Activated B cell treated with CpG ODN at 0.5 μM for 24 hours (primary cell): ENCODE data around the gene CLNS1A. TPM values are rescaled to one million over a fixed set of nuclear protein-coding genes. Genes with fewer than 3 reads are reported as not detected.

Experiments used
- ATAC-seq: fragments of 200-7000 bp; cut with Tn5 transposase; one replicate; pipeline ENCODE4 v1.10.0; 2021; ENCODE audit warnings: low read depth, mild to moderate bottlenecking, moderate library complexity
- CTCF ChIA-PET: fragments of 350-600 bp; sonication (Branson Sonifier 250); formaldehyde crosslinking; loops from one replicate; lab custom pipeline; 2021; ENCODE audit warnings: antibody characterized with exemption; lab: Charles Lee
- POLR2A ChIA-PET: fragments of 350-600 bp; sonication (Branson Sonifier 250); formaldehyde crosslinking; loops from one replicate; lab custom pipeline; 2021; ENCODE audit warnings: antibody characterized with exemption; lab: Charles Lee
- DNase-seq: peaks from one replicate; pipeline ENCODE4 v3.0.0; 2022
- H3K27ac Mint-ChIP-seq: one replicate; pipeline ENCODE4 v1.8.0; 2020; ENCODE audit warnings: mixed read lengths
- H3K27me3 Mint-ChIP-seq: one replicate; pipeline ENCODE4 v1.8.0; 2021; ENCODE audit warnings: mixed read lengths
- H3K36me3 Mint-ChIP-seq: one replicate; pipeline ENCODE4 v1.8.0; 2021; ENCODE audit warnings: low read depth, mixed read lengths
- H3K4me1 Mint-ChIP-seq: one replicate; pipeline ENCODE4 v1.8.0; 2021; ENCODE audit warnings: mixed read lengths
- H3K4me3 Mint-ChIP-seq: one replicate; pipeline ENCODE4 v1.8.0; 2020; ENCODE audit warnings: mild to moderate bottlenecking, mixed read lengths
- H3K9me3 Mint-ChIP-seq: one replicate; pipeline ENCODE4 v1.8.0; 2020; ENCODE audit warnings: mixed read lengths
- CTCF ChIP-seq: fragments of 200-600 bp; IDR thresholded peaks from one replicate; pipeline ENCODE4 v1.8.0; 2022; ENCODE audit warnings: antibody characterized with exemption, mild to moderate bottlenecking
- intact Hi-C: fragments of 100-400 bp; cut with micrococcal nuclease; formaldehyde crosslinking; loops from one replicate; pipeline ENCODE4 v1.15.1; 2024
- total RNA-seq: library from RNA; stranded (reverse); gene quantifications from 2 replicates; pipeline ENCODE4 v1.2.3, GENCODE V29; 2022

Gene CLNS1A
- total RNA-seq, 1 donor from 2014 or later: 112 TPM

- Mint-ChIP-seq H3K4me1 (no peaks in the 10 kb centered on the region), H3K4me3 (no peak overlapping the region), H3K36me3 (peaks cover 10% of the 10 kb centered on the region), H3K27ac (no peak overlapping the region), H3K27me3 (no peaks in the 10 kb centered on the region), H3K9me3 (no peaks in the 10 kb centered on the region)
- ATAC-seq: no peak
- TF ChIP-seq CTCF: no peak
- intact Hi-C loops: no loop called here
- DNase-seq: no peak
- ChIA-PET POLR2A (no interaction called here), CTCF (interaction anchor here (0.5 to 1.1 kb wide), 2 partner anchors 9 to 16 kb away, joined by 4 read pairs; no protein-coding TSS in a partner anchor)
Observed at GRCh38 chr11:77602381-77603088, 35.1 kb downstream of the CLNS1A start.

GRCh38 chr11:77598195-77598594 is 39.4 kb downstream of the CLNS1A start:
- Mint-ChIP-seq H3K4me3 (no peak overlapping the region), H3K36me3 (peaks cover 3% of the 10 kb centered on the region), H3K27ac (no peak overlapping the region), H3K9me3 (no peaks in the 10 kb centered on the region), H3K27me3 (no peaks in the 10 kb centered on the region), H3K4me1 (no peaks in the 10 kb centered on the region)
- ATAC-seq: no peak
- intact Hi-C loops: no loop called here
- TF ChIP-seq CTCF: no peak
- no peak for DNase-seq
- POLR2A ChIA-PET: no interaction called here
- CTCF ChIA-PET: no interaction called here

- Mint-ChIP-seq H3K27me3 (no peaks in the 10 kb centered on the region), H3K4me1 (no peaks in the 10 kb centered on the region), H3K9me3 (no peaks in the 10 kb centered on the region), H3K4me3 (no peak overlapping the region), H3K27ac (no peak overlapping the region), H3K36me3 (peaks cover 3% of the 10 kb centered on the region)
- ATAC-seq (no peak), DNase-seq (no peak)
- TF ChIP-seq CTCF: no peak
- ChIA-PET CTCF (no interaction called here), POLR2A (no interaction called here)
- intact Hi-C loops: no loop called here
Observed at GRCh38 chr11:77596626-77597025, 41.0 kb downstream of the CLNS1A start.

- Mint-ChIP-seq H3K27me3 (no peaks in the 10 kb centered on the region), H3K4me1 (peaks cover 12% of the 10 kb centered on the region), H3K9me3 (no peaks in the 10 kb centered on the region), H3K36me3 (peaks cover 2% of the 10 kb centered on the region), H3K4me3 (no peak overlapping the region), H3K27ac (no peak overlapping the region)
- TF ChIP-seq CTCF: no peak
- ATAC-seq (no peak), DNase-seq (no peak)
- intact Hi-C loops: no loop called here
- ChIA-PET CTCF (no interaction called here), POLR2A (no interaction called here)
Observed at GRCh38 chr11:77593883-77594282, 43.7 kb downstream of the CLNS1A start.

GRCh38 chr11:77592727-77593126 is 44.9 kb downstream of the CLNS1A start:
- Mint-ChIP-seq H3K27ac (no peak overlapping the region), H3K27me3 (peaks cover 2% of the 10 kb centered on the region), H3K36me3 (peaks cover 2% of the 10 kb centered on the region), H3K9me3 (no peaks in the 10 kb centered on the region), H3K4me1 (peaks cover 15% of the 10 kb centered on the region), H3K4me3 (no peak overlapping the region)
- POLR2A ChIA-PET: no interaction called here
- intact Hi-C loops: no loop called here
- CTCF ChIA-PET: no interaction called here
- ATAC-seq: no peak
- no peak for DNase-seq
- TF ChIP-seq CTCF: no peak
